NK-92 (cell line): ENCODE data around the gene MGMT.

Experiments
- DNase-seq: peaks from one replicate; lab custom pipeline; 2025; ENCODE audit not compliant: unreplicated experiment; lab: John Stamatoyannopoulos, UW

The MGMT gene

DNA sequence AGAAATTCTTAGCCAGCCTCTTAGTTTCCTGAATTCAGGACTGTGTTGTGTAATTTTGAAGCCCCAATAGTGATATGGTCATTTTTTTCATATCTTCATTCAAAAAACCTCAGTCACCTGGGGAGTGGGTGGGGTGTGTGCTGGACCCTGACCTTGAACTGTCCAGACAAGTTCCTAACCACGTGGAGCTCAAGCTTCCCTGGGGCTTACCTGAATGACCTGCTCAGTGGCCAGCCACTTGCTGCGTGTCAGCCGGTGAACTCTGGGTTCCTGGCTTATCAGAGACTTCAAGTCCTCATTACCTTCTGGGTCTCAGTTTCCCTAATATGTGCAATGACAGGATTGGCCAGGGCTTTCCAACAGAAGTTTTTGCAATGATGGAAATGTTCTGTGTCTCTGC is 27.1 kb downstream of the MGMT start:
- no peak for DNase-seq

DNA sequence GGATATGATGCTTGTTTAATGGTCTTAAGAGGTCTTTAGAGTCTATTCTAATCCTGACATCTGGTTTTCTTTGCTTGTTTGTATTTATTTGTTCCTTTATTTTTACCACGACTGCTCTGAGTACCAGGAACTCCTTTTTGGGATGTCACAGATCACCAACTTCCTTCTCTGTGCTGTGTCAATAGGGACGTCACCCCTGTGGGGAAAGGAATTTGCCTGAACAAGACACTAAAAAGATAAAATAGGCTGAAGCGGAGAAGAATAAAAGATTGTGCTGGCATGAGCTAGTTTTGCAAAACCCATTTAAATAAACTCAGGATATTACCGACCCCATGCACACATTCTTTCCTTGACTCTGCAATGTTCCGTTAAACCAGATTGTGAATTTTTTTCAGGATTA is 27.7 kb downstream of the MGMT start:
- no peak for DNase-seq

DNA sequence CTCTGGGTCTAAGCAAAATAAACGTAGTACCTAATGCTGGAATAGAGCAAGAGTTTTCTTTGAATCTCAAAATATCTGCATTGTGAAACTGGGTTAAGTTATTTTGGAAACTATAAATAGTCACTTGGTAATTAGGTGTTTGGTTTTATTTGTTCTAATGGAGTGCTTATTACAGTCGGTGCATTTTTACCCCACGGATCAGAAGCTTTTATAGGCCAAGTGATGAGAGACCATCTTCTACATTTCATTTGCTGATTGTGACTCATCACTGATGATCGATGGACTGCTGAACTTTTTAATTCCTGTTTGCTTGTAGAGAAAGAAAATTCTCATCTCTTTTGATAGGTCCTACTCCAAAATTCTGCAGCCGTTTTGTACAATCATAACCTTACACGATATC is 28.2 kb downstream of the MGMT start:
- no peak for DNase-seq

DNA sequence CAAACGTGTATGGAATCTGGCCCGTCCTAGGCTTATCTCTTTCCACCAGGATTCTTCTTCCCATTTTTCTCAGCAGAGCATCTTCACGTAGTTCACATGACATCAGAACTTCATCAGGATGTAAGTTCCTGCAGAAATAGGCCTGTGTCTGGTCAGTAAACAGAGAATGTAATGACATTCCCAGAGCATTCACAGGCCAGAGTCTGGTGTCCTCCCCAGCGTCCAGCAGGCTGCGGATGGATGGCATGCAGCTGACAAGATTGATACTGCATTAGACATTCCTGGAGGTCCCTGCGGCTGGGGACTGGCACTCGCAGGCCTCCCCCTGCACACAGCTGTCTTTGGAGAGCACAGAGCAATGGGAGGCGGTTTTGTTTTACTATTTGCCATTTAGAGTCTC is 28.7 kb downstream of the MGMT start:
- no peak for DNase-seq

DNA sequence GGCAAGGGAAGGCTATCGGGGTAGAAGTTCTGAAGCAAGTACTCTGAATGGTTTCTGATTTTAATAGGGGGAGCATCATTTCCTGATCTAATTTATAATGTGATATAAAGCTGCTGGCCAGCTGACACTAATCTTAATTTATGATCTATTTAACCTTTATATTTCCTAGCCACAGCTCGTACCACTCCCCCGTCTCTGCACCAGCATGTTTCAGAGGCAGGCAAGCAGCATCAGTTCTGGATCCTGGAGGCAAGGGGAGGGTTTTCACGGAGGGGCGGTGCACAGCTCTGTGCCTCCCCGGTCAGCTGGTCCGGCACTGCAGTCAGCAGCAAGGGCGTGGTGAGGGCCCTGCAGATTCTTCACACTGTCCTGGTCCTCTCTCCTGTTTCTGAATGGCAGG is 30.0 kb downstream of the MGMT start:
- DNase-seq, result no peak

DNA sequence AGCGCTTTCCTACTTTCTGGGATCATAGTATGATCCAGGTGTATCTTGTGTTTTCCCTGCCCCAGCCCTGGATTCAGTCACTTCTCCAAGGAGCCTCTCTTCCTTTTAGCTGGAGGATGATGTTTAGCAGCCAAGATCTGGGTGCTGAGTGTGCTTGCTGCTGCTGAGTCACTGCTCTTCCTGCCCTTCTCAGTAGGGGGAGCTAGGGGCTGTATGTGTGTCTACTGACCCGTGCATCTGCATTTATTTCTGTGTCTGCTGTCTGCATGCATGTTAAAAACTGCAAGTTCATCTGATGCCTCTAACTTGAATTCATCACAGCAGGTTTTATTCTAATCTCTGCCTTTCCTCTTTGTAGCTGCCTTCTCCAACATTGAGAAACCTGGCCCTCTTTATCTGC is 31.6 kb downstream of the MGMT start:
- DNase-seq, result no peak

DNA sequence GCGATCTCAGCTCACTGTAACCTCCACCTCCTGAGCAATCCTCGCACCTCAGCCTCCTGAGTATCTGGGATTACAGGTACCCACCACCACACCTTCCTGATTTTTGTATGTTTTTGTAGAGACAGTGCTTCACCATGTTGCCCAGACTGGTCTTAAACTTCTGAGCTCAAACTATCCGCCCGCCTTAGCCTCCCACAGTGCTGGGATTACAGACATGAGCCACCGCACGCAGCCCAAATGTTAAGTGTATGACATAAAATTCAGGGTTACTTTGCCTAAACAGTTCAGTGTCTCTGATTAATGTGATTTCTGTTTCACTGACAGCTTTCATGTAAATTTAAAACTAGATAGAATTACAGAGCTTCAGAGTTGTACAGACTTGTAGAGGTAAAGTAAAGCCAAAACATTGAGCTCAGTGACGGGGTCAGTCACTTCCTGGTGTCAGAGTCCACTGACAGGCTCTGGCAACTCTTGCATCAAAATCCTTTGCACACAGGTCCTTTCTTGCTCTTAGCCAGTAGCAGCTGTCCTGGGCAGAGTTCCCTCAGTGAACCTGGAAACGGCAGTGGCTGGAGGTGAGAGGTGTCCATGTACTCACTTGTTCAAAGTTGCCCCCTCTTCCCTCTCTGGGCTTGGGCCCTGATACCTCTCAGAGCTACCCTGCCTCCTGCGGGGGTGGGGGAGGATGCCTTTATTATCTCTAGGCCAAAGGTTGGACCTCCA is 33.7 kb downstream of the MGMT start:
- DNase-seq, result no peak

DNA sequence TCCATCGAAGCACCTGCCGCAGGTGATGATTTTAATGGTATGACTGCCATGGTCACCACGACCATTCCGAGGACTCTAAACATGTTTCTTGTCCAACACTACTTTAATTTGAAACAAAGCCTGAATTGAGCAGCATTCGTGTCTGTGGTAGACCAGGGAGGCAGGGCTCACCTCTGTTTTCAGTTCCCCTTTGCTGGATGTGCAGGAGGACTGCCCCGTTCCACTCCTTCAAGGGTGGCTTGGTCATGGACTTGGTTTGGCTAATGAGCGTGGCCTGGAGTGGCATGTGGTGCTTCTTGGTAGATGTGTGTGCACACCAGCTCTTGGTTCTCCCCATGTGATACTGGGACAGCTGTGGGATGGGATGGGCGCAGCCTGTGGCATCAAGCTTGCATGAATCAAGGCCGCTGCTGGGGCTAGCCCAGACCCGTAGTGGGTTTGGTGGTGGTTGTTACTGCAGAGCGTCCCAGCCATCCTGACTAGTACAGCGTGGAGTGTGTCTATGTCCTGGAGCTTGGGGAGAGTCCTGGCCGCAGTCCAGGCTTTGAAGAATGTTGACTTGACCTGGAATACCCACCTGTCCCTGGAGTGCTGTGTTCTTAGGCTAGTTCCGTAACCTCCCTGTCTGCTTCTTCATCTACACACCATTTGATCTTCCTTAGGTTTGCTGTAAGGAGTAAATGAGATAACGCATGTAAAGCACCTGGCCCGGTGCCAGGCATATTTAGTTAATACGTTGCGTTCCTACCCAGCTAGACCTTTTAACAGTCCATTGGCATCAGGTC is 34.8 kb downstream of the MGMT start:
- no peak for DNase-seq

DNA sequence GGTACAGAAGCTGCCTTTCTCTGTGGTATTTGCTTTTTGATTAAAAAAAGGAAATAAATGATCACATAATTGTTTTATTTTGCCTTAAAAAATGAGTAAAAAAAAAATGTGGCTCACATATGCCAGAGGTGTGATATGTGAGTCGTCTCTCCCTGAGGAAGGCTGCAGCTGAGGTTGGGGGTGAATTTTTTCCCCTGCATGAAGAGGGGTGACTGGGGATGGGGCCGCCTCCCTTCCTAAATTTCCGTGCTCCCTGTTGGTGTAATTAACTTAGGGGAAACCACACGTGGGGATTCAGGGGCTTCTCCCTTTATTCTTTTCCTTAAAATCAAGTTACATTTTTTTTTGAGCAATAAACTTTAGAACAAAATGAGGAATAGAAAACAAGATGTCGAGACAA is 35.4 kb downstream of the MGMT start:
- no peak for DNase-seq

DNA sequence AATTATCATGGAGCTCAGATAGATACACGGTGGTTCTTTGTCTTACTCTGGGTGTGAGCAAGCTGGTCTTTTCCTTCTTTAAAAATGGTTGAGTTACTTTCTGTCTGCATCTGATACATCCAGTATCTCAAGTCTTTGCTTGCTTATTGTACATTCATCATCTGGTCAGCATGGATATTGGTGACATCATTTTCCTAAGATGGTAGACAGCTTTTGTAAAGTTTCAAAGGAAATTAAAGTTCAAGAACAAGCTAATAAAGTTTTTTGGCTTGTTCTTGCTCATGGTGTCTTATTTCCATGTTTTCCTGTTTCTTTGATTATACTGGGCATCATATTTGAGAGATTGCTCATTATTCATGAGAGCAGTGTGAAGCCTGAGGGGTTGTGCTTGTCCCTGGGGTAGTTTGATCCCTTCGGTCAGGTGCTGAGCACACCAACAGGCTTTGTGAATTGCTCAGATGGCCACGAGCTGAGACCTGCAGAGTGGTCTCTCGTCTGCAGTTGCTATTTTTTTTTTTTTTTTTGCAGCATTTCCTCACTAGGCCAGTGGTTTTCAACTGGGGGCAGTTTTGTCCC is 38.5 kb downstream of the MGMT start:
- DNase-seq, result no peak

DNA sequence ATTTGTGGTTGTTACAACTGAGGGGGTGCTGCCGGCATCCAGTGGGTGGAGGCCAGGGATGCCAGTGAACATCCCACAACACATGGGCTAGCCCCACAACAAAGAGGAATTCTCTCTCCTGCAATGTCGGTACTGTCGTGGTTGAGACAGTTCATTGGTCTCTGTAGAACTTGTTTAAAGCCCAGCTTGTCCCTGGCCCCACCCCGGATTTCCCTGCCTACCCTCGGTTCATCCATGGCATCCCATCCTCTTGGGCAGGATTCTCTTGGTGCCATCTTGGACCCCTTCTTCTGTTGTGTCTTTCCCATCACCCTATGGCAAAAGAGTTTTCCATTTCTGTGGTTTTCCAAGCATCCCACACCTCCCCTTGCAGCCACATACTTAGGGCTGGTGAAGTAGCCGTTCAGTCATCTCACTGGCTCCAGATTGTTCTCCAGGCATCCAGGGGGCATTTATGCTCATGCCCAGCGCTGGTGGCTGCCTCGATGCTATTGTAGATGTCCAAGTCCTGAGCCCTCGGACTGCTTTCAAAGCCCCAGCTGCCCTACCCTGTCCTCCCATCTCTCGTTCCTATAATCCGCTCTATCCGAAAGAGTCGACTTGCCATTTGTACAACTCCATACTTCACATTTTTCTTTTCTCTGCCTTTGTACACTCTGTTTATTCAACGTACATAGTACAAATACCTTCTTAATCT is 39.2 kb downstream of the MGMT start:
- DNase-seq, result no peak

DNA sequence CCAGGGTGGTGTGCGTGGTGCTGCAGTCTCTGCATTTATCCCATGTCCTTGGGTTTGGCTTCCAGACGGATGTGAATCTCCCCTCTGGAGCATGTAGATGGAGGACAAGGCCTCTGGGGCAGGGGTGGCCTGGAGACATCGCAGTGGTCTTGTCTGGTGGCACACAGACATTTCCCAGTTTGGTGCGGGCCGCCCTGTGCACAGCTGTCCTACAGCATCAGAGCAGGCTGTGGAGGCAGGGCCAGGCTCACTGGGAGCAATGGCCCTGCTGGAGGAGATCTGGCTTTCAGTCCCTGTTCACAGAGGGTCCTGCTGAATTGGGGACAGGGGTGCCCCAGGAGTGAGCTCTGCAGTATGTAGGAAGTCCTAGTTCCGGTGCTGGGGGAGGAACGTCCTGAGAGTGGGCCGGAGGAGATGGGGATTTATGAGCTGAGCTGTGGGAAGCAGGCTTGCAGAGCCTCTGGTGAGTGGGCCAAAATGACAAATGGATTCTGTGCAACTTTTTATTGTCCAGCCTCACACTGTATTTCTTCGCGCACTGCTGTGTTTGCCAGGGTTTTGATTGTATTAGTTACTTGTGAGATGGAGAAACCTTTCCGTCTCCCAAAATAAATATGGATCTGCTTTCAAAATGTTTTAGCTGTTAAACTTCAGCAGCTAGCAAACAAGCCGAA is 40.3 kb downstream of the MGMT start:
- no peak for DNase-seq

DNA sequence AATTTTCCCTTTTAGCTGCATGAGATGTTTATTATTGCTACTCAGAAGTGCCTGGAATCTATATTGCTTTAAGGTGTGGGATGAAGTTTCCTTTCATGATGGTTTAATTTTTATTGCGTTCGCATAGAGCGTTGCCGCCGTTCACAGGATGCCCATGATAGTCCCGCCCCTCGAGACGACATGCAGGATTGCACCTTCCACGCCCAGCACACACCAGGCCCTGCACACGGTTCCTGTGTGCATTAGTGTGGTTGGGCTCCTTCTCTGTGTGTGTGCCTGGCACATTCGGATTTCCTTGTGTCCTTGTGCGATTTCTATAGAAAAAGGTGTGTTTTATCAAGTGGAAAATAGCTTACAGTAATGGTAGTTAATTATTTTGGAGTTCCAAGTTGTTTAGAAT is 42.1 kb downstream of the MGMT start:
- no peak for DNase-seq

DNA sequence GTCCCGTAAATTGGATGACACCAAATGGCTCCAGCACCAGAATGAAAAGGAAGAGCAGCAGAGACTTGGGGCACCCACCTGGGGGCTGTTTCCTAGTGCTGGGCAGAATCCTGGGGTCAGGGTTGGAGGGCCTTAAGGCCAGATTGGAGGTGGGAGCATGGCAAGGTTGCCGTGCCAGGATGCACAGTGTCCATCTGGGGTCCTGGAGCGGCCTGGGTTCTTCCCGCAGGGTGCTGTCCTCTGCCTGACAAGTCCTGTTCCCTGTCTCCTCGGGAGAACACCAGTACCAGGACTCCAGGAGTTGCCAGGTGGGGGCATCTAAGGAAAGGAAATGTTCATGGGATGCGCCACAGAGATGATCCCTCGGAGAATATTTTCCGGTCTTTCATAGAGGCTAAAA is 42.8 kb downstream of the MGMT start:
- no peak for DNase-seq

DNA sequence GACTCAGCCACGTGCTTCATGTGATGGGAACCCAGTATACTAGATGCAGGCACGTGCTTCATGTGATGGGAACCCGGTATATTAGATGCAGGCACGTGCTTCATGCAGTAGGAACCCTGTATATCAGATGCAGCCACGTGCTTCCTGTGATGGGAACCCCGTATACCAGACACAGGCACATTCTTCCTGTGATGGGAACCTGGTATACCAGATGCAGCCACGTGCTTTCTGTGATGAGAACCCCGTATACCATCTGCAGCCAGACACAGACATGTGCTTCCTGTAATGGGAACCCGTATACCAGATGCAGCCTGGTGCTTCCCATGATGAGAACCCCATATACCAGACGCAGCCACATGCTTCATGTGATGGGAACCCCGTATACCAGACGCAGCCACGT is 44.0 kb downstream of the MGMT start:
- no peak for DNase-seq

DNA sequence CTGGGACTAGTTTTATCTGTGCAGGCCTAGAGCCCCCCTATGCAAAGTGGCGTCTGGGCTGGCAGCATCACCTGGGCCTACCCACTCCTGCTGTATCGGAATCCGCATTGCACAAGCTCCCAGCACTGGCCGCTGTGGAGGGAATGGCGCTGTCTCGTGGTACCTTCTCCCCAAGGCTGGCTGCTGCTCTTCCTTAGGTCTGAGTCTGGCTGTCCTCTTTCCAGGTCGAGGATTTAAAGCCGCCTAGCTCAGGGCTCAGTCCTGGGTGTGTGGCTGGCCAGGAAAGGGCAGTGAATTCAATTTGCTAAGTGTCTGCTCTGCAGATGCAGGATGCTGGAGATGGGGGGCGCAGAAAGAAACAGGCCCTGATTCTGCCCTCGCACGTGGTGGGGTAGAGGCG is 44.7 kb downstream of the MGMT start:
- DNase-seq, result no peak

DNA sequence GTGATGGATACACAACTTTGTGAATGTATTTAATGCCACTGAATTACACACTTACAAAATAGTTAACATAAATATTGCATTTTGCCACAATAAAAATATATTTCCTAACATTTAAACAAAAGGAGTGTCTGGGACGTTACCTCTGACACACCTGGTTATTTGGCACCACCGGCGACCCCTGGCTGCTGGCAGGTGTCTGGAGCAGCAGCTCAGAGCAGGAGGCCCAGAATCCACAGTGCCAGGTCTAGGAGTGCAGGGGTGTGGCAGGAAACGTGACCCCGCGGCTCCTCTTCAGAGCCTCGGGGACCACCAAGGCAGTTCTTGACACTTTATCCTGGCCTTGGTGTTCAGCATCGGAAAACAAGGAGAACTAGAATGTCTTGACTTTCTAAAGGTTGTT is 46.3 kb downstream of the MGMT start:
- no peak for DNase-seq

DNA sequence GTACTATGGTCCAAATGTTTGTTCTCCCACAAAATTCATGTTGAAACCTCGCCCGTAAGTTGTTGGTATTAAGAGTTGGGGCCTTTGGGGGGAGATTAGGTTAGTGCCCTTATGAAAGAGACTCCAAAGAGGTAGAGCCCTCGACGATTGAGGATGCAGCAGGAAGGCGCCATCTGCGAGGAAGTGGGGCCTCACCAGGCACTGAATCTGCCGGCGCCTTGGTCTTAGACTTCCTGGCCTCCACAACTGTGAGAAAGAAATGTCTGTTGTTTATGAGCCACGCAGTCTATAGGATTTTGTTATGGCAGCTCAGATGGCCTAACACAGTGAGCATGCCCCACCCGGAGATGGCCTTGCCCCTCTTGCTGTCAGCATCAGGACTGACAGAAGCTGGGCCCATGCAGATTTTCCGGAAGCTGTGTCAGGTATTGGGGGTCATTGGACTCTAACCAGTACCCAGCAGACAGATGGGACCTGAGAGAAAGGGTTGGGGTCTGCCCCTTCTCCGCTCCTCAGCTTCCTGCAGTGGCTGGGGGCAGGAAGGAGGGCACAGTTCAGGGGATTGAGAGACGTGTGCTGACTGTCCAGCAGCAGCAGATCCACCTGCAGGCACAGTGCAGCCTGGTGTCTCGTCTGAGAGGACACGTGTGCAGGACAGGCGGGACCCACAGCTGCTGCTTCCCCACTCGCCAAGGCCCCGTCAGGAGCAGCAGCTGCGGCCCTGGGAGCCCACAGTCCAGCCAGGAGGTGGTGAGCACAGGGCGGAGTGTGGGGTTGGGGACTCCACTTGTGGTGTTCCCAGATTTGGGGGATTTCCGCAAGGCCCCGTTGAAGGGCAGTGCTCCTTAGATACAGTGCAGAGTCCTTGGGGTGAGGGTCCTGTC is 47.8 kb downstream of the MGMT start:
- DNase-seq, result no peak

DNA sequence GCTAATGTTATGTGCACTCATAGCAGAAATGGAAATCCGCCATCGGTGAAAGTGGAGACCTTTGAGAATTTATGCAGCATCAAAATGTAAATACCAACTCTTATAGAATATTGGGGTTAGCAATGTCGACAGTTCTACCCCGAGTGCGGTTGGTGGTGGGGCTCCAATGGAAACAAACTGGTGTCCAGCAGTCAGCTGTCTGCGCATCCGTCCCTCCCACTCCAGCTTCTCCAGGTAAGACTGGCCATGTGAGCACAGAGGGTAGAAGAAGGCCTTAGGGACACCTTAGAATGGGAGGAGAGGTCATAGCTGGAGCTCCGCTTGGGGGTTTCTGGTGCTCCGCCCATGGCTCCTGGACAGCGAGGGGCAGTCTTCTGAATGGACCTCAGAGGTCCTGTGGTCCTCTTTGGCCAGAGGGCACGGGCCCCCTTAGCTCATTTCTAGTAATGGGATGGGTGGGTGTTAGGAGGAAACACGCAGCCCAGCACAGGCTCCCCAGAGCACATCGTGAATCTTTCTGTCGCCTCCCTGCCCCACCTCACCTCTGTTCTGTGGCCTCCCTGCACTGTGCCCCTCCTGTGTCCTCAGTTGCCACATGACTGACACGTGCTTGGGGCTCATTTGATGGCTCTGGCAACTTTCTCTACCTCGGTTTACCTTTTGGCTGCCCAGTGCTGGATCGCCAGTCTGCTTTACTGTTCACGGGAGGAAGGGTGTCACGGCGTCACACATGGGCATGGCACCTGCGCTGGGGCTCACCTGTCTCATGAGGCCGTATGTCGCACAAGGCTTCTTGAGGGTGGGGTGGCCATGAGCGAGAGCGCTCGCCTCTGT is 50.0 kb downstream of the MGMT start:
- no peak for DNase-seq
